ENCODE results near the gene GMDS. TPM values are rescaled to one million over a fixed set of nuclear protein-coding genes. Genes with fewer than 3 reads are reported as not detected.

Gene GMDS
- total RNA-seq, 1 donor from 2014 or later, result 34.0 TPM

GRCh38 chr6:1763404-1763803, 482.0 kb downstream of the GMDS start:
- DNase-seq (ENCODE audit: low spot score), result no peak
- Mint-ChIP-seq H3K4me3 (ENCODE audit: unreplicated experiment) (no peak overlapping the region), H3K27me3 (ENCODE audit: low read depth) (no peaks in the 10 kb centered on the region), H3K36me3 (ENCODE audit: low read depth) (no peaks in the 10 kb centered on the region), H3K9me3 (ENCODE audit: low read depth) (no peaks in the 10 kb centered on the region), H3K4me1 (ENCODE audit: low read depth) (peaks cover 74% of the 10 kb centered on the region), H3K27ac (ENCODE audit: unreplicated experiment) (peak overlapping the region; percentile 89)
- TF ChIP-seq CTCF (IDR thresholded peaks at IDR 0.05), result no peak

GRCh38 chr6:1762203-1762602, 483.2 kb downstream of the GMDS start:
- DNase-seq (ENCODE audit: low spot score), result no peak
- no peak overlapping the region for H3K27ac Mint-ChIP-seq (ENCODE audit: unreplicated experiment)
- H3K4me1 Mint-ChIP-seq (ENCODE audit: low read depth), result peaks cover 62% of the 10 kb centered on the region
- TF ChIP-seq CTCF (IDR thresholded peaks at IDR 0.05), result no peak
- no peaks in the 10 kb centered on the region for H3K9me3 Mint-ChIP-seq (ENCODE audit: low read depth)
- H3K36me3 Mint-ChIP-seq (ENCODE audit: low read depth), result no peaks in the 10 kb centered on the region
- H3K4me3 Mint-ChIP-seq (ENCODE audit: unreplicated experiment), result no peak overlapping the region
- H3K27me3 Mint-ChIP-seq (ENCODE audit: low read depth), result no peaks in the 10 kb centered on the region

GRCh38 chr6:1761477-1761877, 483.9 kb downstream of the GMDS start:
- no peak for TF ChIP-seq CTCF (IDR thresholded peaks at IDR 0.05)
- Mint-ChIP-seq H3K4me3 (ENCODE audit: unreplicated experiment) (no peak overlapping the region), H3K27ac (ENCODE audit: unreplicated experiment) (no peak overlapping the region), H3K4me1 (ENCODE audit: low read depth) (peaks cover 57% of the 10 kb centered on the region), H3K27me3 (ENCODE audit: low read depth) (no peaks in the 10 kb centered on the region), H3K36me3 (ENCODE audit: low read depth) (no peaks in the 10 kb centered on the region), H3K9me3 (ENCODE audit: low read depth) (no peaks in the 10 kb centered on the region)
- DNase-seq (ENCODE audit: low spot score), result no peak

- H3K9me3 Mint-ChIP-seq (ENCODE audit: low read depth), result no peaks in the 10 kb centered on the region
- no peaks in the 10 kb centered on the region for H3K36me3 Mint-ChIP-seq (ENCODE audit: low read depth)
- no peak for DNase-seq (ENCODE audit: low spot score)
- H3K27ac Mint-ChIP-seq (ENCODE audit: unreplicated experiment), result no peak overlapping the region
- H3K4me3 Mint-ChIP-seq (ENCODE audit: unreplicated experiment), result no peak overlapping the region
- H3K4me1 Mint-ChIP-seq (ENCODE audit: low read depth), result peaks cover 51% of the 10 kb centered on the region
- H3K27me3 Mint-ChIP-seq (ENCODE audit: low read depth), result no peaks in the 10 kb centered on the region
- no peak for TF ChIP-seq CTCF (IDR thresholded peaks at IDR 0.05)
Measured at GRCh38 chr6:1760876-1761275, 484.5 kb downstream of the GMDS start.

GRCh38 chr6:1759870-1760269, 485.5 kb downstream of the GMDS start:
- H3K4me3 Mint-ChIP-seq (ENCODE audit: unreplicated experiment), result no peak overlapping the region
- H3K36me3 Mint-ChIP-seq (ENCODE audit: low read depth), result no peaks in the 10 kb centered on the region
- no peak for TF ChIP-seq CTCF (IDR thresholded peaks at IDR 0.05)
- H3K27me3 Mint-ChIP-seq (ENCODE audit: low read depth), result no peaks in the 10 kb centered on the region
- no peak overlapping the region for H3K27ac Mint-ChIP-seq (ENCODE audit: unreplicated experiment)
- no peak for DNase-seq (ENCODE audit: low spot score)
- peaks cover 41% of the 10 kb centered on the region for H3K4me1 Mint-ChIP-seq (ENCODE audit: low read depth)
- no peaks in the 10 kb centered on the region for H3K9me3 Mint-ChIP-seq (ENCODE audit: low read depth)
